Femur (tissue), 1 donor: Measurements from ENCODE around the gene MPRIP.
"Not testable (repeated sequence)": the region's sequence is repeated elsewhere in the genome, so short reads cannot be mapped to it uniquely, and the experiment has no call there.

Experiments used
- DNase-seq: peaks from one replicate; pipeline ENCODE4 v3.0.0-alpha.2; 2017

MPRIP gene

DNA sequence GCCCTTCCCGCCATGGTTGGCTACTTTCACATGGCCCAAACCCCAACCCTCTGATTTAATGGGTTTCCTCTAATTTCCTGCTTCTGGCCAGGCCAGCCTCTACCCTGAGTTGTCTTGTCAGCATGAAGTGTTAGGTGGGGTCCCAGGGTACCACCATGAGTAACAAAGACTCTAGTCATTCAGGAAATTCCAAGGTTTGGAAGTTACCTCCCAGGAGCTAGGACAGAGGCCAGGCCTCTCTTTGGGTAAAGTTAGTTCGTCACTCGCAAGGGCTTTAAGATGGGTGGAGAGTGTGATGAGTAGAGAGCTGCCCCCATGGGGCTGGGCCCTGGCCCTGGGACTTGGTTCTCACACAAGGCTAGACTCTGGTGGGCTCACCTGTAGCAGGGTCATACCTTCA lies 109.3 kb downstream of the MPRIP start:
- no peak for DNase-seq

DNA sequence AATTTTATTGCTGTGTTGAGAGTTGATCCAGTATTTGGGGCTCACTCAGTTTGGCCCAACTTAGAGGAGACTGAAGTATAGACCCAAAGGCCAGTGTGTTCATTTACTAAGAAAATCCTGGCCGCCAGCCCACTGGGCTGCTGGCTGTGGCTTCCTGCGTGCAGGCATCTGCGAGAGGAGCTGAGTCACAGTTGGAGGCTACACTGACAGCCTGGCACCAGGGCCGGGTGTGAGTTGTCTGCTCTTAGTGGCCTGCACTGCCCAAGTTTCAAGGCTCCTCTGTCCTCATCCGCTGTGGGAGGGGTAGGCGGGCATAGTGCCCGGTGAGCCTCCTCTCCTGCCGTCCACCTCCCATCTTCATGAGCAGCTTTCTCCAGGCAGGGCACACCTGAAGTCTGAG lies 109.7 kb downstream of the MPRIP start:
- DNase-seq = peak; percentile 76

DNA sequence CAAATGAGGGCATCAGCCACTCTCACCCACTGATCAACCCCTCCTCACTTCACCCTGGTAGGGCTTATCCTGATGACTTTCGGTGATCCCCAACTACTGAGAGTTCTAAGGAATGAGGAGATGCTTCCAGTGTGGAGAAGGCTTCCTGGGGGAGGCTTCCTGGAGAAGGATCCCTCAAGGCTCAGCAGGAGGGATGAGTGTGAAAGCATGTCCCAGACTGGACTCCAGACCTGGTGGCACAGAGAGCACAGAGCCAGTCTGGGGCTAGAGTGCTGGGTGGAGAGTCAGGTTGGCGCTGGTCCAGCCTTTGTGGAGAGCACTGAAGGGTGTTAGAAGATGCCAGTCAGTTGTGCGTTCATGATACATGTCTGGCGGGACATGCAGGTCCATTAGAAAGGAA lies 110.1 kb downstream of the MPRIP start:
- DNase-seq = no peak

DNA sequence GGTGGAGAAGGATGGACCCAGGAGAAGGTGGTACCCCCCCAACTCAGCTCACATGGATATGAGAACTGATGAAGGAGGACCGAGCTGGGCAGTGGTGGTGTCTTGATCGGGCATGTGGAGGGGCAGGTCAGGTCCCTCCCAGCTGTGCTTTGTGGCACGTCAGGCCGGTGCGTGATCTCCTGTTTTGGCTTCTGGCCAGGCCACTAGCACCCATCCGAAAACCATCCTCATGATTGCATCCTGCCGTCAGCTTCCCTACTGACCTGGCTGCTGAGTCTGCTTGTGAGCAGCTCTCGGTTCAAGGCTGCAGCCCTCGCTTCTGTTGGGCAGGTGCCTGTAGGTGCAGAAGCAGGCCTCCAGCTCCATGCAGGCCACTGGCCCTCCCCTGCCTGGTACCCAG lies 110.8 kb downstream of the MPRIP start:
- no peak for DNase-seq

DNA sequence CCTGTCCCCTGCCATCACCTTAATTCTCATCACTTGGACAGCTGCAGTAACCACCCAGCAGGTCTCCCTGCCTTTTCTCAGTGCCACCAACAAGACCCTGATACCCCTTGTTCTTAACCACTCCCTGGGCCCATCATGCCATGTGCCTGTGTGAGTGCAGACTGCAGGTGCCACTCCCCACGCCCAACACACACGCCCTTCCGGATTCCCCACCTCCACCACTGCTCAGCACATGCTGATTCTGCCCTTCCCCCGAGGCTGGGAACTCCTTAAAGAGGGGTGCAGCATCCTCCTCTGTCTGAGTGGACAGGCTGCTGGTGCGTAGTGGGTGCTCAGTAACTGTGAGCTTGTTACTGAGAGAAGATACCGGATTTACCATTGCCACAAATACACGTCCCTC lies 111.5 kb downstream of the MPRIP start:
- DNase-seq = no peak

DNA sequence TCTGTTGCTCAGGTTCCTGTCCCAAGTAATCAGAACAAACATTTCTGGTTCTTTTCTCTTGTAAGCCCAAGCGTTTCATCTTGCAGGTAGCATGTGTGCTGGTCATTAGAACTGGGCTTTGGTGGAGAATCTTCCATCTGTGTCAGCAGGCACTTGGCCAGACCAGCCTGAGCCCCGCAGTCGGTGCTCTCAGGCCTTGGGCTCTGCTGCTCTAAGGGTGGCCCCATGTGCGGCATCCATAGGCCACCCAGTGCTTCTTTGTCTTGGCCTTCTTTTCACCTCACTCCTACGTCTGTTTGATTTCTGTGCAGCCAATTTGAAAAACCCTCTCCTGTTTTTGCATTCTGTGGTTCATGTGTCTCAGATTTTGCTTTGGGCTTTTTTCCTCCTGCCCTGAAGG lies 112.3 kb downstream of the MPRIP start:
- DNase-seq = no peak

DNA sequence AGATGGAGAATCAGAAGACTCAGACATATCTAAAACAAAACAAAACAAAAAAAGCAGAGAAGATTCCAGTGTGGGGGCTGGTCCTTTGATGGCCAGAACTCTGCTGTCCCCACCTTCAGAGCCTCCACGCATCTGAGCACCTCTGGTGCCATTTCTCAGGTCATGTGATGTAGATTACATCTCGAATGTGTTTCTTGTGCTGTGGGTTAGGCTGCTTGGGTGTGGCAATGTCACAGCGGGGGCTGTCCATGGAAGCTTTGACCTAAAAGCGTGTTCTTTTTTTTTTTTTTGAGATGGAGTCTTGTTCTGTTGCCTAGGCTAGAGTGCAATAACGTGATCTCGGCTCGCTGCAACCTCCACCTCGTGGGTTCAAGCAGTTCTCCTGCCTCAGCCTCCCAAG lies 112.7 kb downstream of the MPRIP start:
- DNase-seq = no peak

DNA sequence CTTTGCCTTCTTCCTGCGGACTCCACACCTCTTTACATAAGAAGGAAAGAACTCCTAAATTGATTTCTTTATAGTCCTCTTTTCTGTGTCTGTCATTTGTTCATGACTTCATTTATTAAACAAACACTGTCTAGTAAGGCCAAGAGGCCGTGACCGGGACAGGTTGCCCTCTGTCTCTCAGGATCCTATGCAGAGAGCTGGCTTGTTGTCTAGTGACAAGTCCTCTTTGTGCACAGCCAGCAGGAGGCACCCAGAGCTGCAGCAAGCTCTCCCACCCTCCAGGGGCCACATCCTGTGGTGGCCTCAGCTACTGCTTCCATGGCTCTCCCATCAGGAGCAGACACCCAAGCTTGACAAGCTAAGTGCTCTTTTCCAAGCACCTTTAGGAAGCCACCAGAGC lies 113.3 kb downstream of the MPRIP start:
- no peak for DNase-seq

DNA sequence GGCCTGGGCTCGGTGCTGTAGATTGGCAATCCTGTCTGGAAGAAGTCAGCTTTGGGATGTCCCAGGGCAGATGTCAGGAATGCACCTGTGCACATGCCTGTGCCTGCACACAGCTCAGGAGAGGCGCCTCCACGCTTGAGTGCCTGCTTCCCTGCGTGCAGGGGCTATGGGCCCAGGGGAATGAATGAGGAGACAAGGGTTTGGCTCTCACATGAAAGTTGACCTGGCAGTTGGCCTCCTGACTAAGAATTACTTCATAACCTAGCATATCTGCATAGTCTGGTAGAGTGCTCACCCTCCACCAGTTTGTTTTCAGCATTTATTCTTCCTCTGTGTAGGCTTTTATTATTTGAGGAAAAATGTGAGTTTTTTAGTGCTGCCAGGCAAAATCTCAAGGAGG lies 113.8 kb downstream of the MPRIP start:
- no peak for DNase-seq

DNA sequence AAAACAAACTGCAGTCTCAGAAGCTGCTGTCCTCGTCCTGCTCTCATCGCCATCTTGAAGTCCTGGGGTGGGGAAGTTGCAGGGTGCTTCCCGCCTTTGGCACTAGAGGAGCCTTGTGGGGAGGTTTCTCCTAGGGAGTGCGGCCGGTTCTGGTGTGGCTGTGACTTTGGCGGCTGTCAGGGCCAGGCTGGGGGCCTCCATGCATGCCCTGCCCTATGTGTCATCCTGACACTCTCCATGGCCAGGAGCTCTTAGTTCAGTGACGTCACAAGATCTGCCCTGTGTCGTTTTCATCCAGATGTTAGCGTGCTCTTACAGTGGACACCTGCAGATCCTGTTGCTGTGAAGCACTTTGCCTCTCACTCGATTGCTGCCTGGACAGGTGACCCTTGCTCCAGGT lies 114.3 kb downstream of the MPRIP start:
- DNase-seq = no peak

DNA sequence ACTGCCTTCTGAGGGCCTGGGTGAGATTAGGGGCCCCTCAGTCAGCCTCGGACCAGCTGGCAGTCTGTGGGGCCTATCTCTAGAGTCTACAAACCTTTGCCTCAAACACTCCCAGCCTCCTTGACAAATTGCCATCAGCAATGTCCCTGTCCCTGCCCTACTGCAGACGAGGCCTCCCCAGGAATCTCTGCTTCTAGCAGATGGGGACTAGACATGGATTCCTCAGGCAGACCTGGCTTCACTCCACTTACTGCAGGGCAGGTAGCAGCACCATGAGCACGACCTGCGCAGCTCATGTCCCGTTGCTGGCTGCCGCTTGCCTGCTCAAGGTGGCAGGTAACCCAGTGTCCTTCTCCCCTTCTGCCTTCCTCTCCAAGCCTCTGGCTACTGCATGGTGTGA lies 114.8 kb downstream of the MPRIP start:
- DNase-seq = no peak

DNA sequence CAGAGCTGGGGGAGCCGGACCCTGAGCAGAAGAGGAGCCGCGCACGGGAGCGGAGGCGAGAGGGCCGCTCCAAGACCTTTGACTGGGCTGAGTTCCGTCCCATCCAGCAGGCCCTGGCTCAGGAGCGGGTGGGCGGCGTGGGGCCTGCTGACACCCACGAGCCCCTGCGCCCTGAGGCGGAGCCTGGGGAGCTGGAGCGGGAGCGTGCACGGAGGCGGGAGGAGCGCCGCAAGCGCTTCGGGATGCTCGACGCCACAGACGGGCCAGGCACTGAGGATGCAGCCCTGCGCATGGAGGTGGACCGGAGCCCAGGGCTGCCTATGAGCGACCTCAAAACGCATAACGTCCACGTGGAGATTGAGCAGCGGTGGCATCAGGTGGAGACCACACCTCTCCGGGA lies 116.2 kb downstream of the MPRIP start:
- DNase-seq = not testable (repeated sequence)

DNA sequence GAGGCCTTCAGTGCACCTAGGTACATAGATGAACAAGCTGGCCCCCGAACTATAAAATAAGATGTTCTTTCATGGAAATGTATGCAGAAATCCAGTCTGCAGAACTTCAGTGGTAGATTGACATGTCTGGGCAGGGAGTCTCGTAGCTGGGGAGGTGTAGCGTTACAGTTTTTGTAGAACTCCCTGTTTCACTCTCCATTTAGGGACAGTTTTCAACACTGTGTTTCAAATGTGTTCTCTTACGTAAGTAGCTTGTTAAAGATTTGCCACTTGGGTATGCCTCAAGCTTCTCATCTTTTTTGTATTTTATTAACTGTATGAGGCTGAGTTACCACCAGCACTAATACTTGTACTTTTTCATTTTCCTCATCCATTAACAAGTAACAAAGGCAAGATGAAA lies 117.3 kb downstream of the MPRIP start:
- no peak for DNase-seq

DNA sequence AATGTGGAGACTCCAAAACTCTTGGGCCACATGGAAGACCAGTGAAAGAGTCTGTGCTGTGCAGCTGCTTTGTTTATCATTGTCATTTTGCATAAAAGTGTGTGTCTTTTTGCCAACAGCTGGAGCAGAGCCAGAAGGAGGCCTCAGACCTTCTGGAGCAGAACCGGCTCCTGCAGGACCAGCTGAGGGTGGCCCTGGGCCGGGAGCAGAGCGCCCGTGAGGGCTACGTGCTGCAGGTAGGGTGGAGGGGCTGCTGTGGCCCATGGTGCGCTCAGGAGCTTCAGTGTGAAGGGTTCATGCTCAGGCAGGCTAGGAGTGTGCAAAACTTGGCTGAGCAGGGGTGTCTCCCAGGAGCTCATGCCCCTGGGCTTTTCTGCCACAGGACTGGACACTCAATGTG lies 118.9 kb downstream of the MPRIP start:
- DNase-seq = no peak

DNA sequence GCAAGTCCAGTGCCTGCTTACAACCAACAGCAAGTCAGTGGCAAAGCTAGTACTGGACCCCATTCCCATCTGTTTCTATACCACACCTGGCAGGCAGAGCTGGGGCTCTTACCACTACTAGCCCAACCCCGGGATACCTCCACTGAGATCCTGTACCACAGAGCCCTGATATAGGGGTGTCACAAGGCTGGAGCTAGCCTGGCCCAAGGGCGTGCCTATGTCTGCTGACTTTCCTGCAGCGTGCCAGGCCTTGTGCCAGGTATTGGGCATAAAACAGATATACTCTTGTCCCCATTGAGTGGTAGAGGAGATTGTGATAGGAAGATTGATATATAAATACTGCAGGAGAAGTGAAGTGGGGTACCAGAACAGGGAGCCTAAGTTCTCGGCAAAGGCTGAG lies 119.5 kb downstream of the MPRIP start:
- no peak for DNase-seq

DNA sequence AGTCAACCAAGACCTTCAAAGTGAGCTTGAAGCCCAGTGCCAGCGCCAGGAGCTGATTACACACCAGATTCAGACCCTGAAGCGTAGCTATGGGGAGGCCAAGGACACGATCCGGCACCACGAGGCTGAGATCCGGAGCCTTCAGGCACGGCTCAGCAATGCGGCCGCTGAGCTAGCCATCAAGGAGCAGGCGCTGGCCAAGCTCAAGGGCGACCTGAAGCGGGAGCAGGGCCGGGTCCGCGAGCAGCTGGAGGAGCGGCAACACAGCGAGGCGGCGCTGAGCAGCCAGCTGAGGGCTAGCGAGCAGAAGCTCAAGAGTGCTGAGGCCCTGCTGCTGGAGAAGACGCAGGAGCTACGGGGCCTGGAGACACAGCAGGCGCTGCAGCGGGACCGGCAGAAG lies 121.9 kb downstream of the MPRIP start:
- no peak for DNase-seq

DNA sequence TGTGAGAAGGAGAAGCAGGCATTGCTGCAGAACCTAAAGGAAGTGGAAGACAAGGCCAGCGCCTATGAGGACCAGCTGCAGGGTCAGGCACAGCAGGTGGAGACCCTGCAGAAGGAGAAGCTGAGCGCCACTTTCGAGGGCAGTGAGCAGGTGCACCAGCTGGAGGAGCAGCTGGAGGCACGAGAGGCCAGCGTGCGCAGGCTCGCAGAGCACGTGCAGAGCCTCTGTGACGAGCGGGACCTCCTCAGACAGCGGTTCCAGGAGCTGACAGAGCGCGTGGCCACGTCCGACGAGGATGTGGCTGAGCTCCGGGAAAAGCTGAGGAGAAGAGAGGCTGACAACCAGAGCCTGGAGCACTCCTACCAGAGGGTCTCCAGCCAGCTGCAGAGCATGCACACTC lies 122.4 kb downstream of the MPRIP start:
- DNase-seq = no peak

DNA sequence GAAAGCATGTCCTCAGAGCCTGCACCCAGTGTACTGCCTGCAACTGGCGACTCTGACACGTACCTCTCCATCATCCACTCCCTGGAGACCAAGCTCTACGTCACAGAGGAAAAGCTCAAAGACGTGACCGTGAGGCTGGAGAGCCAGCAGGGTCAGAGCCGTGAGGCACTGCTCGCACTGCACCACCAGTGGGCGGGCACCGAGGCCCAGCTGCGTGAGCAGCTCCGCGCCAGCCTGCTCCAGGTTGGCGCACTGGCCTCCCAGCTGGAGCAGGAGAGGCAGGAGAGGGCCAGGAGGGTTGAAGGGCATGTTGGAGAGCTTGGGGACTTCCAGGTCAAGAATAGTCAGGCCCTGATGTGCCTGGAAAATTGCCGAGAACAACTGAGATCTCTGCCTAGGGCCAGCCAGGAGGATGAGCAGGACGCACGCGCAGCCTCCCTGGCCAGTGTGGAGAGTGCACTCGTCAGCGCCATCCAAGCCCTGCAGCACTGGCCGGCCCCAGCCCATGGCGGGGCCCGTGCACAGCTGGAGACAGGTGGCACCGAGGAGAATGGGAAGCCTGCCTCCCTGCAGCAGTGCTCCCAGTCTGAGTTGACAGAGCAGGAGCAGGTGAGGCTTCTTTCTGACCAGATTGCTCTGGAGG lies 123.5 kb downstream of the MPRIP start:
- DNase-seq = no peak

DNA sequence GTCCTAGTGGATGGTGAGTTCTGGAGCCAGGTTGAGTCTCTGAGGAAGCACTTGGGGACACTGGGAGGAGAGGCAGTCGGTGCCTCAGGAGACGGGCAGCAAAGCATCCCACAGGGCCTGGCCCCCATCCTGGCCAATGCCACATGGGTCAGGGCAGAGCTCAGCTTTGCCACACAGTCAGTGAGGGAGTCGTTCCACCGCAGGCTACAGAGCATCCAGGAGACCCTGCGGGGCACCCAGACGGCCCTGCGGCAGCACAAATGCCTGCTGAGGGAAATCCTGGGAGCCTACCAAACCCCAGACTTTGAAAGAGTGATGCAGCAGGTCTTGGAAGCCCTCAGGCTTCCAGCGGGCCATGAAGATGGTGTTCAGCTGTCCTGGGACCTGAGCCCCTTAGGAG lies 124.2 kb downstream of the MPRIP start:
- DNase-seq = no peak

DNA sequence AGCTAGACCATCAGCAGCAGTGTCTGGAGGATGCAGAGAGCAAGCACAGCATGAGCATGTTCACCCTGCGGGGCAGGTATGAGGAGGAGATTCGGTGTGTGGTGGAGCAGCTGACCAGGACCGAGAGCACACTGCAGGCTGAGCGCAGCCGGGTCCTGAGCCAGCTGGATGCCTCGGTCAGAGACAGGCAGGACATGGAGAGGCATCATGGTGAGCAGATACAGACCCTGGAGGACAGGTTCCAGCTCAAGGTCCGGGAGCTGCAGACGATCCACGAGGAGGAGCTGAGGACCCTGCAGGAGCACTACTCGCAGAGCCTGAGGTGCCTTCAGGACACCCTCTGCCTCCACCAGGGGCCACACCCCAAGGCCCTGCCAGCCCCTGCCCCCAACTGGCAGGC lies 125.1 kb downstream of the MPRIP start:
- no peak for DNase-seq

DNA sequence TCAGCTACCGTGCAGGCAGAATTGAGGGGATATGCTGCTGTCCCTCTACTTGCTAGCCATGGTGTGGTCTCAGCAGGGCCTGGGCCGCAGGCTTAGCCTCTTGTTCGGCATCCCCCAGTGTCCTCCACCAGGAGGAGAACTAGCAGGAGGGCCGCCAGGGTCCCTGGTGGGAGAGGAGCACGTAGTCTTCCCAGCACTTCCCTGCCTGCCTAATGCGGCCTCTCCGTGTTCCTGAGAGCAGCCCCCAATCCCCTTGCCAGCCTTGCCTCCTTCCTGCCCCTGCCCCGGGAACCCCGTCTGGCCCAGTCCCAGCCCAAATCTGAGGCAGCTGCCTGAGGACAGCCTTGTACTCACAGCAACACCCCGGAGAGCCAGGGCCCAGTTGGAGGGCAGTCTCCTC lies 125.7 kb downstream of the MPRIP start:
- no peak for DNase-seq

DNA sequence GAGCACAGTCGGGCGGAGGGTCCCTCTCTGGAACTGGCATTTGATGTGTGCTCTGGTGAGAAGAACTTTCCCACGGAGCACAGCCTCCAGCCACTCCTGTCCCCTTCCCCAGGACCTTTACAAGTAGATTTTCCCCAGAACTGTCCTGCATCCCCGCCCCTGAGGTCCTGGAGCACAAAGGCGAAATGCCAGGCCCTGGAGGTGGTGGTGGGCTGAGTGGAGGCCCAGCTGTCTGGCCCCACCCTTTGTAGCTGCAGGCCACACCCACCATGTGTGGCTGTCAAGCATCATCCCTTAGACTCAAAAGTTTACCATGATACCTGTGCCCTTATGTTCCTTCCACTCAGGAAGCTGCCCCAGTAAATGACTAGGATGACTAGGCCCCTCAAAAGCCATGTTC lies 126.1 kb downstream of the MPRIP start:
- no peak for DNase-seq

DNA sequence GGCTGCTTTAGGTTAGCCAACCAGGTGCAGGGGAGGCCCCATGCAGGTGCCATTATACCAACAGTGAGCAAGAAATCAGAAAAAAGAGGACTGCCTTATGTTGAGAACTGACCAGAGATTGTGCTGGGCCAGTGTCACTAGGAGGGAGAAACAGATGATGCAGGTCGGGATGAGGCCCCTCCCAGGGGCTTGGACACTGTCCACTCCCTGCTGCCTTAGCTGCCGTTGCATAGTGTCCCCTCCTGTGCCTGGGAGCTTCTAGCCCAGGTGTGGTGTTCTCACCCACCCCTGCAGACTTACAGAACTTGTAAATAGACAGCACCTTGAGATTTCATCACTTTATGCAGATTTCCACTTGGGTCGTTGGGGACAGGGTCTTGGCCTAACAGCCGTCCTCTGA lies 127.1 kb downstream of the MPRIP start:
- DNase-seq = no peak

DNA sequence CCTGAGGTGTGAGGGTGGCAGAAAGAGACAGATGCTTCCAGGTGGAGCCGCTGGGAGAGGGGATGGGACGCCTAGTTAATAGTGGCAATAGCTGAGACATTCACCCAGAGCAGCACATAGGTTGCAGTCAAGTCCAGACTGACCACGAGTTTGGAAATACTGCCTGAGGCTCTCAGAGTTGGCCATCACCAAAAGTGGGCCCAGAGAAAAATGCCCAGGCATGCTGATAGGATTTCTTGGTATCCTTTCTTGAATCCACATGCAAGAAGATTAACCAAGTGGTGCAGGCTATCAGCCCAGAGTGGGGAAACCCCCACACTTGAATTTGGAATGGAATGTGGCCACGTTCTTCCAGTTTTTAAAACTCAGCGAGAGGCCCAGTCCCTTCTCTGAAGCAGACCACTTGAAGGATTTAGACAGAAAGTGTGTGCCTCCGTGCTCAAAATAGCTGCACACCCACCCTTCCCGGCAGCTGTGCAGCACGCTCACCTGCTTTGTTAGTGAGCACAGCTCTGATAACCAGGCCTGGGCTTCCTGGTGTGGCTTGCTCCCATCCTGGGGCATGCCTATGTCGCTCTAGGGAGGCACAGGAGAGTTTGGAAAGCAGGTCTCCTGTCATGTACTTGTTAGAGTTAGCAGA lies 128.2 kb downstream of the MPRIP start:
- no peak for DNase-seq

DNA sequence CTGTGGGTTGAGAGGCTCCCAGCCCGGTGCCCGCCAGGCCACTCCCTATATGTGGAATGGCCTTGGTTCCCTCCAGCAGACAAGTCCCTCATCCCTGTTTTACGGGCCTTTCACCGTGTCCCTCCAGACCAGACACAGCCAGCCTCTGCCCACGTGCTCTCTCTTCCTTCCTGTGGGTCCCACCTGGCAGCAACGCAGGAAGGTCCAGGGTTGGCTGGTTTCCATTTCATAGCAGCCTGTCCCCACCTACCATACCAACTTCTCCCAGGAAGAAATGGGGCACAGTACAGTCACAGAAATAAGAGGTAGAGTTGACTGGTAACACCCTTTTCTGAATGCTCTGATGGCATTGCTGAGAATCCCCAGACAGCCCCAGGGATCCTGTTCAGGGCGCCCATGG lies 128.9 kb downstream of the MPRIP start:
- DNase-seq = no peak
